ENCODE results near the gene ALX3. TPM values are rescaled to one million over a fixed set of nuclear protein-coding genes. Genes with fewer than 3 reads are reported as not detected.
A peak's percentile ranks its signal among the peaks of the same experiment; 100 is the strongest.

ALX3 gene
- polyA plus RNA-seq, 6 donors from 2014 or later: not detected

DNA sequence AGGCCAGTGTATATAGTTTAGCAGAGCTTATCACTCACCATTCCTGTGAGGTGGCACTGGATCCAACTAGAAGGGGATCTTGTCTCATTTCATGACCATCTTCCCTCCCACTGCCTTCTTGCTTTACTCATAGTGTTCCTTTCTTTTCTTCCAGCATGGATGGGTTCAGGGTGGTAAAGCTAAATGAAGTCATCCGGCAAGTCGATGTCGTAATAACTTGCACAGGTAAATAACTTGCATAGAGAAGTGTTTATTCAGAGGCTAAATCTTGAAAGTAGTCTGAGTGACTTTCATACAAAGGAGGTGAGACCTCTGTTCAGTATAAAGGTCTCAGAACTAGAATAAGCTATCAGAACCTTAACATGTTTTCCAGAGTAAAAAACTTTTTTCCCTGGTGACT lies 52.7 kb downstream of the ALX3 start:
- Mint-ChIP-seq H3K27me3 (no peaks in the 10 kb centered on the region), H3K9me3 (no peaks in the 10 kb centered on the region), H3K4me1 (peaks cover 1 to 3% (median 2%) of the 10 kb centered on the region in 3 donors), H3K4me3 (no peak overlapping the region), H3K27ac (no peak overlapping the region), H3K36me3 (peaks cover 33 to 52% of the 10 kb centered on the region in 2 donors)
- DNase-seq (no peak), ATAC-seq (ENCODE audit: low read depth in 2 of 2) (no peak)

- ATAC-seq (ENCODE audit: low read depth in 2 of 2): peak; percentile 77 to 80
- Mint-ChIP-seq H3K9me3 (no peaks in the 10 kb centered on the region), H3K4me3 (peak overlapping the region; percentile 65 to 90 (median 79)), H3K27me3 (no peaks in the 10 kb centered on the region), H3K27ac (peak overlapping the region; percentile 98 to 99 (median 99)), H3K36me3 (peaks cover 22 to 29% of the 10 kb centered on the region in 2 donors), H3K4me1 (peaks cover 19 to 31% (median 29%) of the 10 kb centered on the region in 3 donors)
- peak; percentile 83 for DNase-seq
Measured at GRCh38 chr1:110012100-110012780, 58.2 kb downstream of the ALX3 start.

DNA sequence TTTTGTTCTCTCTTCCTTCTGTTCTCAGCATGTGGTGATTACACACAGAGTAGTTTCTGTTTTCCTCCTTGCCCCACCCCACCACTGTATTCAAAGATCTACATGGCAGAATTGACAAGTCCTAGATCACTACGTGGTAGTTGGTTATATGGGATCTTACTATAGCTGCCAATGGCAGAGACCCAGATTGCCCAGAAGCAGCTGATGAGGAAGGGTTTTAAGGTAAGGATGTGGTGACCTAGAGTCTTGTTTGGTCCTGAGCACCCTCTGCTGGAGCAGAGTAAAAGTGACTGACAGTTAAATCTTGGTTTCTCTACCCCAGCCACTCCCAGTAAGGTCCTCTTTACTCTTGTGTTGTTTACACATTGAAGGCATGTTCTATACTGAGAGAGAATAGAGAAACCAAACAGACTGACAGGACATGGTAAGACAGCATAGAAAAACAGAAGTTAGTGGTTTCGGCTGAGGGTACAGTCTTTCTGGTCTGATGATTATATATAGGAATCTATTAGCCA lies 58.9 kb downstream of the ALX3 start:
- DNase-seq: peak; percentile 83
- peaks cover 19 to 31% (median 29%) of the 10 kb centered on the region in 3 donors for H3K4me1 Mint-ChIP-seq
- peak overlapping the region; percentile 98 to 99 (median 99) for H3K27ac Mint-ChIP-seq
- H3K36me3 Mint-ChIP-seq: peaks cover 18 to 24% of the 10 kb centered on the region in 2 donors
- peak overlapping the region; percentile 18 to 90 (median 81) for H3K4me3 Mint-ChIP-seq
- ATAC-seq (ENCODE audit: low read depth in 2 of 2): peak; percentile 90 to 91
- no peaks in the 10 kb centered on the region for H3K27me3 Mint-ChIP-seq
- H3K9me3 Mint-ChIP-seq: no peaks in the 10 kb centered on the region

Other genes with a start within 250 kb of the ALX3 start
- gene CSF1, start 159.8 kb downstream of the ALX3 start, polyA plus RNA-seq (ENCODE audit: low read depth in 6 of 6): under 1 TPM in 3 of 6 donors, not detected in 3; 0.23 to 0.60 (median 0.43) TPM
- 10 to 100 TPM; 46.9 to 62.0 (median 57.5) TPM for gene AHCYL1, start 85.9 kb downstream of the ALX3 start, polyA plus RNA-seq (ENCODE audit: low read depth in 6 of 6)
- gene STRIP1, start 36.0 kb downstream of the ALX3 start, polyA plus RNA-seq (ENCODE audit: low read depth in 6 of 6): 10 to 100 TPM; 19.3 to 45.4 (median 24.1) TPM
- gene UBL4B, start 41.8 kb upstream of the ALX3 start, polyA plus RNA-seq (ENCODE audit: low read depth in 6 of 6): not detected
- gene SLC6A17, start 79.8 kb upstream of the ALX3 start, polyA plus RNA-seq (ENCODE audit: low read depth in 6 of 6): not detected
- 1 to 10 TPM; 1.1 to 2.4 (median 1.3) TPM for gene KCNC4, start 139.6 kb upstream of the ALX3 start, polyA plus RNA-seq (ENCODE audit: low read depth in 6 of 6)

All from naive B cell (primary cell).